IMR-90 (cell line): Measurements from ENCODE around the gene CCDC167. TPM values are rescaled to one million over a fixed set of nuclear protein-coding genes. Genes with fewer than 3 reads are reported as not detected.

Experiments
- ATAC-seq: fragments of 200-7000 bp; cut with Tn5 transposase; 2 replicates; pipeline ENCODE4 v1.9.1; 2020; ENCODE audit warnings: low read depth, mild to moderate bottlenecking, moderate library complexity
- BruUV-seq: library from RNA; stranded (reverse); fragments of 400-500 nt; replicated peaks from 2 replicates; lab custom pipeline; 2021; lab: Mats Ljungman, UMichigan
- CTCF ChIA-PET: fragments of 300-600 bp; formaldehyde crosslinking; extraction: SDS; loops from one replicate; lab custom pipeline; 2021; ENCODE audit warnings: antibody characterized with exemption; lab: Yijun Ruan, JAX
- POLR2A ChIA-PET: fragments of 300-600 bp; sonication (Branson Sonifier 250); formaldehyde crosslinking; loops from one replicate; lab custom pipeline; 2022; ENCODE audit warnings: antibody characterized with exemption; ENCODE audit not compliant: unreplicated experiment; lab: Charles Lee
- DNase-seq: peaks from one replicate; pipeline ENCODE4 v3.0.0; 2013
- H2AFZ ChIP-seq: replicated peaks from 2 replicates; pipeline ENCODE3; 2013; ENCODE audit warnings: low read length, mild to moderate bottlenecking; ENCODE audit not compliant: poor library complexity
- H2AK5ac ChIP-seq: 2 replicates; pipeline ENCODE4 v1.6.1; 2013; ENCODE audit warnings: low read depth, low read length, inconsistent platforms
- H2AK9ac ChIP-seq: replicated peaks from 2 replicates; pipeline ENCODE3; 2013; ENCODE audit warnings: mild to moderate bottlenecking, low read depth, low read length, moderate library complexity; ENCODE audit not compliant: poor library complexity
- H2BK120ac ChIP-seq: 2 replicates; pipeline ENCODE4 v1.6.1; 2013; ENCODE audit warnings: low read depth, low read length, inconsistent platforms
- H2BK15ac ChIP-seq: 3 replicates; pipeline ENCODE4 v1.6.1; 2013; ENCODE audit warnings: low read depth, low read length, inconsistent platforms
- H2BK20ac ChIP-seq: 2 replicates; pipeline ENCODE4 v1.6.1; 2013; ENCODE audit warnings: low read depth, mild to moderate bottlenecking, inconsistent platforms, low read length, moderate library complexity
- H2BK5ac ChIP-seq: 2 replicates; pipeline ENCODE4 v1.6.1; 2013; ENCODE audit warnings: mild to moderate bottlenecking, low read depth, low read length, inconsistent platforms; ENCODE audit not compliant: poor library complexity, severe bottlenecking
- H3K14ac ChIP-seq: replicated peaks from 2 replicates; pipeline ENCODE4 v1.6.1; 2013; ENCODE audit warnings: low read depth, low read length, inconsistent platforms
- H3K18ac ChIP-seq: 2 replicates; pipeline ENCODE4 v1.6.1; 2013; ENCODE audit warnings: low read depth, low read length, control low read depth
- H3K23ac ChIP-seq: 2 replicates; pipeline ENCODE4 v1.6.1; 2013; ENCODE audit warnings: low read depth, low read length, inconsistent platforms
- H3K27ac ChIP-seq: 2 replicates; pipeline ENCODE4 v1.5.1; 2013; ENCODE audit warnings: mild to moderate bottlenecking, control low read depth, low read length; ENCODE audit not compliant: insufficient read depth
- H3K27me3 ChIP-seq: 2 replicates; pipeline ENCODE4 v1.6.1; 2013; ENCODE audit warnings: low read length; ENCODE audit not compliant: control insufficient read depth, insufficient read depth
- H3K36me3 ChIP-seq: 2 replicates; pipeline ENCODE4 v1.6.1; 2013; ENCODE audit warnings: low read length, mixed read lengths; ENCODE audit not compliant: control insufficient read depth, insufficient read depth
- H3K4ac ChIP-seq: 2 replicates; pipeline ENCODE4 v1.6.1; 2013; ENCODE audit warnings: low read depth, low read length, inconsistent platforms
- H3K4me1 ChIP-seq: 2 replicates; pipeline ENCODE4 v1.6.1; 2013; ENCODE audit warnings: low read length, mixed read lengths; ENCODE audit not compliant: control insufficient read depth, insufficient read depth
- H3K4me2 ChIP-seq: 2 replicates; pipeline ENCODE4 v1.6.1; 2013; ENCODE audit warnings: low read depth, mild to moderate bottlenecking, control low read depth, low read length, moderate library complexity
- H3K4me3 ChIP-seq: 2 replicates; pipeline ENCODE4 v1.5.1; 2013; ENCODE audit warnings: low read depth, mild to moderate bottlenecking, control low read depth, low read length, moderate library complexity; ENCODE audit not compliant: insufficient read depth
- H3K56ac ChIP-seq: 2 replicates; pipeline ENCODE4 v1.6.1; 2013; ENCODE audit warnings: low read length, inconsistent platforms; ENCODE audit not compliant: insufficient read depth; ENCODE audit errors: extremely low read depth
- H3K79me1 ChIP-seq, 2 experiments: 2 replicates each; pipeline ENCODE4 v1.6.1; 2013; ENCODE audit warnings: low read length in 2 of 2, inconsistent platforms in 1 of 2, low read depth in 1 of 2
- H3K9ac ChIP-seq: 2 replicates; pipeline ENCODE4 v1.6.1; 2013; ENCODE audit warnings: low read depth, low read length, control low read depth
- H3K9me1 ChIP-seq: 2 replicates; pipeline ENCODE4 v1.6.1; 2013; ENCODE audit warnings: low read length, inconsistent platforms; ENCODE audit not compliant: insufficient read depth
- H3K9me3 ChIP-seq: 2 replicates; pipeline ENCODE4 v1.6.1; 2013; ENCODE audit warnings: low read length; ENCODE audit not compliant: control insufficient read depth, insufficient read depth
- H4K20me1 ChIP-seq: 2 replicates; pipeline ENCODE4 v1.6.1; 2013; ENCODE audit warnings: low read length, inconsistent platforms; ENCODE audit not compliant: insufficient read depth
- H4K5ac ChIP-seq: 2 replicates; pipeline ENCODE4 v1.6.1; 2013; ENCODE audit warnings: mild to moderate bottlenecking, low read depth, low read length, control low read depth
- H4K8ac ChIP-seq, 2 experiments: 2 replicates each; pipeline ENCODE4 v1.6.1; 2013; ENCODE audit warnings: low read depth in 2 of 2, low read length in 2 of 2, control low read depth in 1 of 2, inconsistent platforms in 1 of 2
- H4K91ac ChIP-seq: 2 replicates; pipeline ENCODE4 v1.6.1; 2013; ENCODE audit warnings: low read depth, low read length, inconsistent platforms; ENCODE audit not compliant: insufficient read depth
- BHLHE40 ChIP-seq: fragments of 150-350 bp; IDR thresholded peaks from 2 replicates; pipeline ENCODE4 v1.6.1; 2016; ENCODE audit warnings: mild to moderate bottlenecking, low read depth, low read length
- CEBPB ChIP-seq: IDR thresholded peaks from 2 replicates; pipeline ENCODE4 v1.6.1; 2012; ENCODE audit warnings: low read depth, low read length, improper control_type of control experiment
- CHD1 ChIP-seq: IDR thresholded peaks from 2 replicates; pipeline ENCODE4 v1.6.1; 2012; ENCODE audit warnings: low read depth, low read length, improper control_type of control experiment
- CTCF ChIP-seq: conservative IDR thresholded peaks from 2 replicates; pipeline ENCODE4 v1.5.1; 2012; ENCODE audit warnings: mild to moderate bottlenecking, low read depth, low read length, improper control_type of control experiment
- ELK1 ChIP-seq: fragments of 150-350 bp; IDR thresholded peaks from 2 replicates; pipeline ENCODE4 v1.6.1; 2016; ENCODE audit warnings: low read depth, mild to moderate bottlenecking, low read length, moderate library complexity, borderline replicate concordance
- FOS ChIP-seq: fragments of 150-350 bp; IDR thresholded peaks from 2 replicates; pipeline ENCODE4 v1.6.1; 2016; ENCODE audit warnings: low read depth, low read length
- MAFK ChIP-seq: IDR thresholded peaks from 2 replicates; pipeline ENCODE4 v1.6.1; 2012; ENCODE audit warnings: low read depth, low read length, improper control_type of control experiment
- MAZ ChIP-seq: IDR thresholded peaks from 2 replicates; pipeline ENCODE4 v1.6.1; 2012; ENCODE audit warnings: low read depth, mild to moderate bottlenecking, low read length, improper control_type of control experiment, moderate library complexity, borderline replicate concordance
- MXI1 ChIP-seq: IDR thresholded peaks from 2 replicates; pipeline ENCODE4 v1.6.1; 2012; ENCODE audit warnings: low read depth, mild to moderate bottlenecking, low read length, moderate library complexity, borderline replicate concordance
- NFE2L2 ChIP-seq: fragments of 150-350 bp; IDR thresholded peaks from 2 replicates; pipeline ENCODE4 v1.6.1; 2016; ENCODE audit warnings: low read depth, mild to moderate bottlenecking, low read length
- POLR2A ChIP-seq: IDR thresholded peaks from 2 replicates; pipeline ENCODE4 v1.6.1; 2012; ENCODE audit warnings: mild to moderate bottlenecking, low read depth, low read length
- RAD21 ChIP-seq: IDR thresholded peaks from 2 replicates; pipeline ENCODE4 v1.6.1; 2012; ENCODE audit warnings: low read length, improper control_type of control experiment
- RCOR1 ChIP-seq: IDR thresholded peaks from 2 replicates; pipeline ENCODE4 v1.6.1; 2012; ENCODE audit warnings: mild to moderate bottlenecking, low read length, improper control_type of control experiment; ENCODE audit not compliant: insufficient replicate concordance
- RFX5 ChIP-seq: IDR thresholded peaks from 2 replicates; pipeline ENCODE4 v1.8.0; 2012; ENCODE audit warnings: low read depth, mild to moderate bottlenecking, low read length, moderate library complexity
- SMC3 ChIP-seq: fragments of 150-350 bp; IDR thresholded peaks from 2 replicates; pipeline ENCODE4 v1.6.1; 2016; ENCODE audit warnings: low read depth, mild to moderate bottlenecking, antibody characterized with exemption, low read length, moderate library complexity
- USF2 ChIP-seq: fragments of 150-350 bp; IDR thresholded peaks from 2 replicates; pipeline ENCODE4 v1.6.1; 2017; ENCODE audit warnings: mild to moderate bottlenecking, antibody characterized with exemption, low read length, low read depth
- WGBS, 2 experiments: methylation state at CpG; one replicate each; pipeline versions ENCODE4 v1.1.5 to v1.1.7; 2013; ENCODE audit warnings: missing lambda C conversion rate in 2 of 2; ENCODE audit not compliant: insufficient read length in 1 of 2; ENCODE audit errors: extremely low coverage in 2 of 2; 5-methylcytosine and 5-hydroxymethylcytosine counted together
- dilution Hi-C: fragments of 300-500 bp; cut with HindIII; formaldehyde crosslinking; loops from one replicate; pipeline ENCODE4 v1.14.3; 2018; ENCODE audit warnings: low sequenced_read_pairs; ENCODE audit not compliant: unreplicated experiment
- in situ Hi-C: fragments of 300-500 bp; cut with MboI; formaldehyde crosslinking; loops from 3 replicates; pipeline ENCODE4 v1.14.3; 2019; ENCODE audit warnings: low sequenced_read_pairs, inconsistent platforms, mixed read lengths
- intact Hi-C: fragments of 100-400 bp; cut with micrococcal nuclease; formaldehyde crosslinking; loops from 2 replicates; pipeline ENCODE4 v1.10.0; 2022
- polyA plus RNA-seq, 3 experiments: library from polyadenylated mRNA; depleted of rRNA; stranded (reverse); fragments of >200 nt; gene quantifications; 2 replicates each; pipeline ENCODE4 v1.2.3, GENCODE V29; 2012; ENCODE audit warnings: low replicate concordance in 1 of 3
- total RNA-seq: library from RNA; depleted of rRNA; stranded (reverse); fragments of >200 nt; gene quantifications from 2 replicates; pipeline ENCODE4 v1.2.3, GENCODE V29; 2012

The CCDC167 gene
- total and polyA plus RNA-seq, 2 of the 4 experiments (the other 2 are of a cell fraction), result 35.8 to 96.8 TPM

- no peak overlapping the region for H2AFZ ChIP-seq
- H4K5ac ChIP-seq, result no peak overlapping the region
- no peak overlapping the region for H2BK15ac ChIP-seq
- H3K14ac ChIP-seq, result no peak overlapping the region
- no peak overlapping the region for H3K4ac ChIP-seq
- no peak overlapping the region for H3K4me3 ChIP-seq
- H2AK5ac ChIP-seq, result no peak overlapping the region
- no peak overlapping the region for H3K9ac ChIP-seq
- no peaks in the 10 kb centered on the region for H3K79me1 ChIP-seq
- H3K56ac ChIP-seq, result no peak overlapping the region
- POLR2A ChIA-PET, result no interaction called here
- DNase-seq, result no peak
- H3K23ac ChIP-seq, result no peak overlapping the region
- no peak overlapping the region for H2BK5ac ChIP-seq
- H3K18ac ChIP-seq, result no peak overlapping the region
- no TSS peak for BruUV-seq
- H3K9me1 ChIP-seq, result no peaks in the 10 kb centered on the region
- H3K4me2 ChIP-seq, result no peak overlapping the region
- H4K20me1 ChIP-seq, result no peaks in the 10 kb centered on the region
- H2BK20ac ChIP-seq, result no peak overlapping the region
- H2AK9ac ChIP-seq, result no peak overlapping the region
- no peak overlapping the region for H2BK120ac ChIP-seq
- H3K36me3 ChIP-seq, result no peaks in the 10 kb centered on the region
- peaks cover 67% of the 10 kb centered on the region for H3K27me3 ChIP-seq
- TF ChIP-seq CEBPB (no peak), CTCF (no peak), MXI1 (no peak), MAZ (no peak), POLR2A (no peak), ELK1 (no peak), USF2 (no peak), RAD21 (no peak), FOS (no peak), MAFK (no peak), RCOR1 (no peak), NFE2L2 (no peak), CHD1 (no peak), BHLHE40 (no peak), SMC3 (no peak), RFX5 (no peak)
- CTCF ChIA-PET, result no interaction called here
- dilution Hi-C loops (no loop called here), intact Hi-C loops (no loop called here), in situ Hi-C loops (no loop called here)
- H3K4me1 ChIP-seq, result peaks cover 4% of the 10 kb centered on the region; the same call in 1 of the 2 replicates
- H4K8ac ChIP-seq, result no peak overlapping the region
- no CpG with 5 or more reads among the region's 4 CpGs for WGBS, 2 experiments
- H3K27ac ChIP-seq, result no peak overlapping the region
- H3K9me3 ChIP-seq, result no peaks in the 10 kb centered on the region
- no peak for ATAC-seq
- no peak overlapping the region for H4K91ac ChIP-seq
Measured at GRCh38 chr6:37540390-37540789, 40.7 kb upstream of the CCDC167 start.
